ENCODE results near the gene RNF175. TPM values are rescaled to one million over a fixed set of nuclear protein-coding genes. Genes with fewer than 3 reads are reported as not detected.

Gene RNF175
- under 1 TPM in 1 of 6 experiments, not detected in 5; 0.20 TPM for total RNA-seq
- long read RNA-seq, result 0 reads

DNA sequence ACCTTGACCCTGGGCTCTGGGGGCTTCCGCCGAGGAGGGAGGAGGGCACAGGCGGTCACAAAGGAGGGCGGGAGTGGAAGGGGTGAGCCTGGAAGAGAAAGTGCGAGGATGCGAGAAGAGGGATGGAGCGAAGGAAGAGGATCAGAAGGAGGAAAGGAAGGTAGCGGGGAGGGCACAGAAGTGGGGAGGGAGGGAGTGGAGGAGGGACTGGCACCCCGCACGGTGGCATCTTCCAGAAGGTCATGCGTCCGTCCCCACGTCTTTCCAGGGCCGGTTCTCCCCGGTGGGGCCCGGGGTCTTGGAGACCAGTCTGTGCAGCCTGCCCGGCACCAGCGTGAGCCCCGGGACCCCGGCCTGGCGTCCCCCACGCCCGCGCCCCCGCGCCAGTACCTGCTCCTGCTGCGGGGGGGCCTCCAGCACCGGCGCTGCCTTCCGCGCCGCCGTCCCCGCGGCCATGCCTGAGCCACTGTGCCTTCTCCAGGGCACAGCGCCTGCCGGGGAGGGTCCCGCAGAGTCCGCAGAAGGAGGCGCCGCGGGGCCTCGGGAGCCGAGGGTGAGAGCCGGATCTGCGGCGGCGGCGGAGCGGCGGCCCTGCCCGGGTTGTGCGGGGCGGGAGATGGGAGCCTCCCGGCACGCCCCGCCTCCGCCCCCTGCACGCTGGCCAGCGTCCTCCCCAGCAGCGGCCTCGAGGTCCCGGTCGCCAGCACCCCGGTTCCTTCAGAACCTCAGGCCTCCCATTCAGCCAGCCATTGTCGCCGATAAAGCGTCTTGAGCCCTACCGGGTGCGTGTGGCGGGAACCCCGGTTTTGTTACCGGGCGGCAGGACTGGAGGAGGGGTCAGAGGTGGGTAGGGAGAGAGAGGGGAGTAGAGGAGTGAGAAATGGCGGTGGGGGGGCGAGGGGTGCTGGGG, at the start of gene RNF175:
RNF175 (minus strand) TSS at position 618 of the 910 bp plus-strand sequence; CDS start at position 456, 162 bp downstream.
- no peak for TF ChIP-seq POLR2A (IDR thresholded peaks at IDR 0.05)
- TF ChIP-seq CTCF (IDR thresholded peaks at IDR 0.05), result no peak
- Histone ChIP-seq H3K27me3 (peaks cover 0 to 8% of the 10 kb centered on the region in 2 donors), H3K4me1 (peaks cover 0 to 3% (median 0%) of the 10 kb centered on the region in 4 donors), H3K36me3 (no peaks in the 10 kb centered on the region), H3K27ac (no peak within 1 kb of the TSS), H3K4me3 (peak within 1 kb of the TSS; percentile 16 to 54 (median 16)), H3K9me3 (no peaks in the 10 kb centered on the region)
- ATAC-seq (peak; percentile 32 to 64 (median 60)), DNase-seq (no peak)
- WGBS (ENCODE audit: insufficient coverage, low coverage, low lambda C conversion rate, missing lambda C conversion rate), result 15% methylated on average over 28 of the region's 76 CpGs
- intact Hi-C loops (cut with DNase I), result loop anchor here in 1 of 2 donors (10.0 kb wide), 1 partner anchor 125 kb away; no protein-coding TSS in a partner anchor

DNA sequence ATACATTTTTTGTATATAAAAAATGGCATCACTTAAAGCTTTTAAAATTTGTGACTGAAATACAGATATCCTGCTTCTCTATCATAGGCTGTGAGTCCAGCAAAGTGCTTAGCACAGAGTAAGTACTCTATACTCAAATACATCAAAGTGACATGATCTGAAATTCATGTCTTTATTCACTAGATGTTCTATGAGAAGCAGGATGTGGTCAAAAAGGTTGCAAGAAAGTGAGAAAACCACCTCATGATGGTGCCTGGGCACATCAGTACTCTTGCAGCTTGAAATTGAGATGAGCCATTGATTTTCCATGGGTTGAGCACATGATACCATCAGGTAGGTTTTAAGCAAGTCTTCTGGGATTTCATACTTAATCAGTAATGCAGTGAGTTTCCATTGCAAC, 49.5 kb upstream of the RNF175 start:
- no peak for TF ChIP-seq CTCF (IDR thresholded peaks at IDR 0.05)
- no peak for TF ChIP-seq POLR2A (IDR thresholded peaks at IDR 0.05)
- no peak for ATAC-seq

GRCh38 chr4:153808175-153808574, 48.4 kb upstream of the RNF175 start:
- ATAC-seq (no peak), DNase-seq (no peak)
- H3K36me3 ChIP-seq, result no peaks in the 10 kb centered on the region
- TF ChIP-seq POLR2A (IDR thresholded peaks at IDR 0.05) (no peak), CTCF (IDR thresholded peaks at IDR 0.05) (no peak)
- intact Hi-C loops (cut with DNase I), result no loop called here
- no peaks in the 10 kb centered on the region for H3K4me1 ChIP-seq
- H3K4me3 ChIP-seq, result no peak overlapping the region
- H3K27ac ChIP-seq, result no peak overlapping the region
- 57% methylated on average over 1 of the region's 1 CpG for WGBS (ENCODE audit: insufficient coverage, low coverage, low lambda C conversion rate, missing lambda C conversion rate)
- H3K9me3 ChIP-seq, result no peaks in the 10 kb centered on the region
- peaks cover 0 to 3% of the 10 kb centered on the region in 2 donors for H3K27me3 ChIP-seq

More for the DNA sequence above, 49.5 kb upstream of the RNF175 start:
- Histone ChIP-seq H3K36me3 (no peaks in the 10 kb centered on the region), H3K4me1 (no peaks in the 10 kb centered on the region), H3K27me3 (peaks cover 0 to 3% of the 10 kb centered on the region in 2 donors), H3K9me3 (no peaks in the 10 kb centered on the region), H3K27ac (no peak overlapping the region), H3K4me3 (no peak overlapping the region)
- intact Hi-C loops (cut with DNase I), result no loop called here
- DNase-seq, result no peak

GRCh38 chr4:153806073-153806472, 46.2 kb upstream of the RNF175 start:
- TF ChIP-seq CTCF (IDR thresholded peaks at IDR 0.05) (no peak), POLR2A (IDR thresholded peaks at IDR 0.05) (no peak)
- ATAC-seq (peak in 1 of 4 donors; percentile 13), DNase-seq (no peak)
- H3K36me3 ChIP-seq, result no peaks in the 10 kb centered on the region
- H3K4me3 ChIP-seq, result no peak overlapping the region
- H3K27me3 ChIP-seq, result peaks cover 0 to 3% of the 10 kb centered on the region in 2 donors
- intact Hi-C loops (cut with DNase I), result no loop called here
- H3K27ac ChIP-seq, result no peak overlapping the region
- H3K4me1 ChIP-seq, result no peaks in the 10 kb centered on the region
- 96% methylated on average over 3 of the region's 30 CpGs for WGBS (ENCODE audit: insufficient coverage, low coverage, low lambda C conversion rate, missing lambda C conversion rate)
- no peaks in the 10 kb centered on the region for H3K9me3 ChIP-seq
